ENCODE results near the gene IQCM. TPM values are rescaled to one million over a fixed set of nuclear protein-coding genes. Genes with fewer than 3 reads are reported as not detected.

The IQCM gene
- total RNA-seq, 1 donor from 2014 or later: not detected

- TF ChIP-seq, protein P1, sequence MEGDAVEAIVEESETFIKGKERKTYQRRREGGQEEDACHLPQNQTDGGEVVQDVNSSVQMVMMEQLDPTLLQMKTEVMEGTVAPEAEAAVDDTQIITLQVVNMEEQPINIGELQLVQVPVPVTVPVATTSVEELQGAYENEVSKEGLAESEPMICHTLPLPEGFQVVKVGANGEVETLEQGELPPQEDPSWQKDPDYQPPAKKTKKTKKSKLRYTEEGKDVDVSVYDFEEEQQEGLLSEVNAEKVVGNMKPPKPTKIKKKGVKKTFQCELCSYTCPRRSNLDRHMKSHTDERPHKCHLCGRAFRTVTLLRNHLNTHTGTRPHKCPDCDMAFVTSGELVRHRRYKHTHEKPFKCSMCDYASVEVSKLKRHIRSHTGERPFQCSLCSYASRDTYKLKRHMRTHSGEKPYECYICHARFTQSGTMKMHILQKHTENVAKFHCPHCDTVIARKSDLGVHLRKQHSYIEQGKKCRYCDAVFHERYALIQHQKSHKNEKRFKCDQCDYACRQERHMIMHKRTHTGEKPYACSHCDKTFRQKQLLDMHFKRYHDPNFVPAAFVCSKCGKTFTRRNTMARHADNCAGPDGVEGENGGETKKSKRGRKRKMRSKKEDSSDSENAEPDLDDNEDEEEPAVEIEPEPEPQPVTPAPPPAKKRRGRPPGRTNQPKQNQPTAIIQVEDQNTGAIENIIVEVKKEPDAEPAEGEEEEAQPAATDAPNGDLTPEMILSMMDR (IDR thresholded peaks at IDR 0.05): no peak
Measured at GRCh38 chr4:149409146-149409545, 406.5 kb downstream of the IQCM start.

GRCh38 chr4:149404143-149404542 lies 411.5 kb downstream of the IQCM start:
- intact Hi-C loops (cut with DNase I): no loop called here
- ATAC-seq: no peak

More at GRCh38 chr4:149409146-149409545, 406.5 kb downstream of the IQCM start:
- intact Hi-C loops (cut with DNase I): no loop called here
- H3K4me3 ChIP-seq: no peak overlapping the region
- ATAC-seq (no peak), DNase-seq (no peak)
- no peaks in the 10 kb centered on the region for H3K4me1 ChIP-seq
- H3K27me3 ChIP-seq: no peaks in the 10 kb centered on the region
- H3K27ac ChIP-seq: no peak overlapping the region
- H3K9me3 ChIP-seq: no peaks in the 10 kb centered on the region
- no peaks in the 10 kb centered on the region for H3K36me3 ChIP-seq

DNA sequence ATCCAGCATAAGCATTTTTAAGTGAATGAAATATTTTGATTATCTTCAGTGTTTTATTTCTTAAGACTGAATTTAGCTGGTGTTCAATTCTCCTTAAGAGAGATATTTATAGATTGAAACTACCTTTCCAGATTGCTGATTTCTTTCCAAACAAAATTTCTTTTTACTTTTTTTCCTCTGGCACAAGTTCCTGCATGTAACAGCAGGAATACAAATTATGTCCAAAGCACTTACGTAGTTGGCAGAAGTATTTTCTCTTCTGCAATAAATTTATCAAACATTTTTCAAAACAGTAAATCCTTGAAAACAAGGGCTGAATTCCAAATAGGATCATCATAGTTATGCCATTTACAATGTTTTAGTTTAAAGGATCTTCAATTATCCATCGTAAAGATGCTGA lies 412.6 kb downstream of the IQCM start:
- ATAC-seq: no peak
- intact Hi-C loops (cut with DNase I): no loop called here
- H3K36me3 ChIP-seq: no peaks in the 10 kb centered on the region

More at GRCh38 chr4:149404143-149404542, 411.5 kb downstream of the IQCM start:
- no peaks in the 10 kb centered on the region for H3K27me3 ChIP-seq
- no peak overlapping the region for H3K4me3 ChIP-seq
- TF ChIP-seq, protein P1 (IDR thresholded peaks at IDR 0.05): no peak
- H3K36me3 ChIP-seq: no peaks in the 10 kb centered on the region
- H3K27ac ChIP-seq: no peak overlapping the region
- no peak for DNase-seq
- no peaks in the 10 kb centered on the region for H3K4me1 ChIP-seq
- H3K9me3 ChIP-seq: no peaks in the 10 kb centered on the region

DNA sequence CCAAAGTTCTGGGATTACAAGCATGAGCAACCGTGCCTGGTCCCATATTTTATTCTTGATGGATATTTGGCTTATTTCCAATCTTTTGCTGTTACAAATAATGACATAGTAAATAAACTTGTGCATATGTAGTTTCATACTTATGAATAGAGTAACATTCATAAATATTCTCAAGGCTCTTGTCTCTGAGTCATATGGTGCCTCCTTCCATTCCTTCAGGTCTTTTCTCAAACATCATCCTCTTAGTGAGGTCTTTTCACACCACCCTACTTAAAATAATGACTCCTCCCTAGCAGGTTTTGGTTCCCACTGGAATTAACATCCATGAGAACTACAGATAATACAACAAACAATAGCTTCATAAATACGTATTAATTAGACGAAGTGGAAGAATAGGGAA lies 416.6 kb downstream of the IQCM start:
- Histone ChIP-seq H3K27me3 (no peaks in the 10 kb centered on the region), H3K4me3 (no peak overlapping the region), H3K27ac (no peak overlapping the region), H3K9me3 (no peaks in the 10 kb centered on the region), H3K4me1 (no peaks in the 10 kb centered on the region), H3K36me3 (no peaks in the 10 kb centered on the region)
- DNase-seq (no peak), ATAC-seq (no peak)
- TF ChIP-seq, protein P1 (IDR thresholded peaks at IDR 0.05): no peak
- intact Hi-C loops (cut with DNase I): no loop called here

More for the DNA sequence above, 412.6 kb downstream of the IQCM start:
- Histone ChIP-seq H3K4me1 (no peaks in the 10 kb centered on the region), H3K27ac (no peak overlapping the region), H3K4me3 (no peak overlapping the region), H3K27me3 (no peaks in the 10 kb centered on the region), H3K9me3 (no peaks in the 10 kb centered on the region)
- TF ChIP-seq, protein P1 (IDR thresholded peaks at IDR 0.05): no peak
- no peak for DNase-seq

GRCh38 chr4:149370785-149371420 lies 444.7 kb downstream of the IQCM start:
- DNase-seq (no peak), ATAC-seq (peak; percentile 80)
- Histone ChIP-seq H3K27ac (no peak overlapping the region), H3K36me3 (no peaks in the 10 kb centered on the region), H3K4me3 (no peak overlapping the region), H3K4me1 (no peaks in the 10 kb centered on the region), H3K27me3 (no peaks in the 10 kb centered on the region), H3K9me3 (no peaks in the 10 kb centered on the region)
- TF ChIP-seq, protein P1 (IDR thresholded peaks at IDR 0.05): peak; percentile 24
- intact Hi-C loops (cut with DNase I): no loop called here
